ENCODE results near the gene ABLIM2. TPM values are rescaled to one million over a fixed set of nuclear protein-coding genes. Genes with fewer than 3 reads are reported as not detected.
"Not testable (repeated sequence)": the region's sequence is repeated elsewhere in the genome, so short reads cannot be mapped to it uniquely, and the experiment has no call there.

ABLIM2 gene
- total RNA-seq, 1 experiment from 2014 or later, result 6.1 TPM

GRCh38 chr4:7918981-7919380 lies 239.6 kb downstream of the ABLIM2 start:
- intact Hi-C loops (cut with micrococcal nuclease), result no loop called here
- Histone ChIP-seq H3K27me3 (ENCODE audit: insufficient read depth, low read length) (no peaks in the 10 kb centered on the region), H2AFZ (ENCODE audit: low read depth, low read length, poor library complexity, severe bottlenecking) (no peak overlapping the region), H4K20me1 (ENCODE audit: insufficient read depth) (no peaks in the 10 kb centered on the region), H3K9me2 (ENCODE audit: insufficient read depth) (no peaks in the 10 kb centered on the region), H3K27ac (ENCODE audit: low read depth, low read length) (no peak overlapping the region), H3K36me3 (ENCODE audit: control insufficient read depth in 1 of 2, insufficient read depth in 2 of 2, low read length in 2 of 2) (no peaks in the 10 kb centered on the region), H3K4me1 (ENCODE audit: control insufficient read depth in 1 of 2, insufficient read depth in 2 of 2, low read length in 2 of 2) (peaks cover 0 to 1% of the 10 kb centered on the region in 2 experiments; a peak in 1 of 4 replicates), H3K4me3 (replicated peaks in 1 of 2; ENCODE audit: low read depth in 1 of 2, low read length in 2 of 2) (no peak overlapping the region), H3K79me2 (ENCODE audit: insufficient read depth, low read length) (peaks cover 29% of the 10 kb centered on the region; the same call in 1 of the 2 replicates), H3K9ac (ENCODE audit: low read length) (no peak overlapping the region), H3K9me3 (ENCODE audit: control insufficient read depth in 1 of 2, insufficient read depth in 1 of 2, low read depth in 1 of 2, low read length in 2 of 2) (no peaks in the 10 kb centered on the region), H3K4me2 (ENCODE audit: low read length) (no peak overlapping the region)
- no peak for DNase-seq (ENCODE audit: low read depth, low spot score)
- TF ChIP-seq ELF1 (IDR thresholded peaks at IDR 0.05; ENCODE audit: borderline replicate concordance, low read depth) (no peak), EZH2phosphoT487 (IDR thresholded peaks at IDR 0.05; ENCODE audit: borderline replicate concordance) (no peak)
- ATAC-seq, result no peak
- ChIA-PET CTCF (no interaction called here), POLR2A (no interaction called here), RAD21 (ENCODE audit: low non-redundant PET in 1 of 2, low total read pairs in 2 of 2, uncharacterized antibody in 2 of 2, unreplicated experiment in 2 of 2) (no interaction called here)
- BruUV-seq (replicated peaks), result no TSS peak

GRCh38 chr4:7918187-7918586 lies 240.4 kb downstream of the ABLIM2 start:
- H3K9me3 ChIP-seq (ENCODE audit: control insufficient read depth in 1 of 2, insufficient read depth in 1 of 2, low read depth in 1 of 2, low read length in 2 of 2); intact Hi-C loops (cut with micrococcal nuclease); H3K27me3 ChIP-seq (ENCODE audit: insufficient read depth, low read length); BruUV-seq (replicated peaks); CTCF ChIA-PET; H3K4me2 ChIP-seq (ENCODE audit: low read length); H2AFZ ChIP-seq (ENCODE audit: low read depth, low read length, poor library complexity, severe bottlenecking); POLR2A ChIA-PET; H3K4me1 ChIP-seq (ENCODE audit: control insufficient read depth in 1 of 2, insufficient read depth in 2 of 2, low read length in 2 of 2); H3K36me3 ChIP-seq (ENCODE audit: control insufficient read depth in 1 of 2, insufficient read depth in 2 of 2, low read length in 2 of 2); ATAC-seq; RAD21 ChIA-PET (ENCODE audit: low non-redundant PET in 1 of 2, low total read pairs in 2 of 2, uncharacterized antibody in 2 of 2, unreplicated experiment in 2 of 2); H3K4me3 ChIP-seq (replicated peaks in 1 of 2; ENCODE audit: low read depth in 1 of 2, low read length in 2 of 2); H3K27ac ChIP-seq (ENCODE audit: low read depth, low read length); DNase-seq (ENCODE audit: low read depth, low spot score); H4K20me1 ChIP-seq (ENCODE audit: insufficient read depth); H3K9ac ChIP-seq (ENCODE audit: low read length); H3K9me2 ChIP-seq (ENCODE audit: insufficient read depth): not testable (repeated sequence)
- peaks cover 24% of the 10 kb centered on the region; the same call in 1 of the 2 replicates for H3K79me2 ChIP-seq (ENCODE audit: insufficient read depth, low read length)

- intact Hi-C loops (cut with micrococcal nuclease), result no loop called here
- no TSS peak for BruUV-seq (replicated peaks)
- ChIA-PET CTCF (no interaction called here), POLR2A (no interaction called here), RAD21 (ENCODE audit: low non-redundant PET in 1 of 2, low total read pairs in 2 of 2, uncharacterized antibody in 2 of 2, unreplicated experiment in 2 of 2) (no interaction called here)
- Histone ChIP-seq H4K20me1 (ENCODE audit: insufficient read depth) (no peaks in the 10 kb centered on the region), H3K27me3 (ENCODE audit: insufficient read depth, low read length) (no peaks in the 10 kb centered on the region), H3K4me2 (ENCODE audit: low read length) (no peak overlapping the region), H3K79me2 (ENCODE audit: insufficient read depth, low read length) (peaks cover 24% of the 10 kb centered on the region; the same call in 1 of the 2 replicates), H3K4me1 (ENCODE audit: control insufficient read depth in 1 of 2, insufficient read depth in 2 of 2, low read length in 2 of 2) (no peaks in the 10 kb centered on the region), H3K4me3 (replicated peaks in 1 of 2; ENCODE audit: low read depth in 1 of 2, low read length in 2 of 2) (no peak overlapping the region), H3K36me3 (ENCODE audit: control insufficient read depth in 1 of 2, insufficient read depth in 2 of 2, low read length in 2 of 2) (no peaks in the 10 kb centered on the region), H2AFZ (ENCODE audit: low read depth, low read length, poor library complexity, severe bottlenecking) (no peak overlapping the region), H3K9ac (ENCODE audit: low read length) (no peak overlapping the region), H3K9me3 (ENCODE audit: control insufficient read depth in 1 of 2, insufficient read depth in 1 of 2, low read depth in 1 of 2, low read length in 2 of 2) (no peaks in the 10 kb centered on the region), H3K27ac (ENCODE audit: low read depth, low read length) (no peak overlapping the region), H3K9me2 (ENCODE audit: insufficient read depth) (no peaks in the 10 kb centered on the region)
- DNase-seq (ENCODE audit: low read depth, low spot score) (no peak), ATAC-seq (no peak)
- TF ChIP-seq MAX (IDR thresholded peaks at IDR 0.05) (no peak), POLR2AphosphoS5 (IDR thresholded peaks at IDR 0.05; ENCODE audit: low read depth, low read length) (no peak), CEBPB (IDR thresholded peaks at IDR 0.05; ENCODE audit: low read depth) (no peak), ZFX (IDR thresholded peaks at IDR 0.05) (no peak), EZH2 (IDR thresholded peaks at IDR 0.05) (no peak), FOSL1 (IDR thresholded peaks at IDR 0.05; ENCODE audit: low read depth) (no peak), EGR1 (IDR thresholded peaks at IDR 0.05; ENCODE audit: low read depth) (no peak), SIN3A (IDR thresholded peaks at IDR 0.05; ENCODE audit: low read depth) (no peak), SRF (IDR thresholded peaks at IDR 0.05; ENCODE audit: low read depth) (no peak), TCF7L2 (IDR thresholded peaks at IDR 0.05; ENCODE audit: borderline replicate concordance, extremely low read depth, insufficient read depth, insufficient read length) (no peak), ZNF274 (IDR thresholded peaks at IDR 0.05; ENCODE audit: low read depth, low read length) (no peak), POLR2A (IDR thresholded peaks at IDR 0.05; ENCODE audit: borderline replicate concordance, extremely low read depth, insufficient read depth, insufficient read length) (no peak), RAD21 (IDR thresholded peaks at IDR 0.05; ENCODE audit: low read depth) (no peak), JUND (IDR thresholded peaks at IDR 0.05) (no peak), ELF1 (IDR thresholded peaks at IDR 0.05; ENCODE audit: borderline replicate concordance, low read depth) (no peak), CBX3 (IDR thresholded peaks at IDR 0.05; ENCODE audit: low read depth) (no peak), SP1 (IDR thresholded peaks at IDR 0.05; ENCODE audit: low read depth) (no peak), ATF3 (IDR thresholded peaks at IDR 0.05) (no peak)
These were observed 240.9 kb downstream of the ABLIM2 start for GRCh38 chr4:7917669-7918068.
